ENCODE measurements around the gene NFE2.

Gene NFE2

GRCh38 chr12:54301428-54302048 is 723 bp upstream of the NFE2 start:
- TF ChIP-seq BACH2 (CRISPR knock-in tag; IDR thresholded peaks at IDR 0.05; ENCODE audit: borderline replicate concordance): no peak
- TF ChIP-seq ZNF70 (CRISPR knock-in tag; IDR thresholded peaks at IDR 0.05): no peak
- TF ChIP-seq TCF4 (CRISPR knock-in tag; IDR thresholded peaks at IDR 0.05; ENCODE audit: borderline replicate concordance): no peak
- no peak for TF ChIP-seq ZFP3 (CRISPR knock-in tag; IDR thresholded peaks at IDR 0.05)
- TF ChIP-seq CSDC2 (CRISPR knock-in tag; IDR thresholded peaks at IDR 0.05): no peak
- no peak for TF ChIP-seq TSHZ2 (CRISPR knock-in tag; IDR thresholded peaks at IDR 0.05)
- TF ChIP-seq CSRNP3 (CRISPR knock-in tag; IDR thresholded peaks at IDR 0.05): no peak
- no peak for TF ChIP-seq CREB5 (CRISPR knock-in tag; IDR thresholded peaks at IDR 0.05; ENCODE audit: low read depth)
- no peak for TF ChIP-seq ZNF565 (CRISPR knock-in tag; conservative IDR thresholded peaks at IDR 0.05; ENCODE audit: low read depth)
- TF ChIP-seq ZFP30 (CRISPR knock-in tag; IDR thresholded peaks at IDR 0.05): no peak
- TF ChIP-seq RARB (CRISPR knock-in tag; IDR thresholded peaks at IDR 0.05): no peak
- TF ChIP-seq ISL1 (CRISPR knock-in tag; IDR thresholded peaks at IDR 0.05): no peak
- TF ChIP-seq SNAI2 (CRISPR knock-in tag; IDR thresholded peaks at IDR 0.05): no peak
- no peak for TF ChIP-seq ZNF8 (CRISPR knock-in tag; IDR thresholded peaks at IDR 0.05)
- no peak for TF ChIP-seq PPARA (CRISPR knock-in tag; IDR thresholded peaks at IDR 0.05; ENCODE audit: borderline replicate concordance)

GRCh38 chr12:54300225-54300731 is 537 bp downstream of the NFE2 start:
- peak; percentile 16 for ATAC-seq

More at GRCh38 chr12:54301428-54302048, 723 bp upstream of the NFE2 start:
- no peak for ATAC-seq

More at GRCh38 chr12:54300225-54300731, 537 bp downstream of the NFE2 start:
- TF ChIP-seq POU6F1 (CRISPR knock-in tag; IDR thresholded peaks at IDR 0.05; ENCODE audit: borderline replicate concordance, low read depth) (no peak), GLIS3 (CRISPR knock-in tag; IDR thresholded peaks at IDR 0.05) (no peak), ZFP3 (CRISPR knock-in tag; IDR thresholded peaks at IDR 0.05) (no peak), ZC3H10 (CRISPR knock-in tag; IDR thresholded peaks at IDR 0.05) (no peak), TOX (CRISPR knock-in tag; IDR thresholded peaks at IDR 0.05; ENCODE audit: borderline replicate concordance) (no peak), ZFP30 (CRISPR knock-in tag; IDR thresholded peaks at IDR 0.05) (no peak), BACH2 (CRISPR knock-in tag; IDR thresholded peaks at IDR 0.05; ENCODE audit: borderline replicate concordance) (no peak), TSHZ2 (CRISPR knock-in tag; IDR thresholded peaks at IDR 0.05) (no peak), CSRNP3 (CRISPR knock-in tag; IDR thresholded peaks at IDR 0.05) (no peak), SNAI2 (CRISPR knock-in tag; IDR thresholded peaks at IDR 0.05) (no peak), ESRRG (CRISPR knock-in tag; IDR thresholded peaks at IDR 0.05) (no peak), PPARA (CRISPR knock-in tag; IDR thresholded peaks at IDR 0.05; ENCODE audit: borderline replicate concordance) (no peak), ZNF565 (CRISPR knock-in tag; conservative IDR thresholded peaks at IDR 0.05; ENCODE audit: low read depth) (no peak), ZNF70 (CRISPR knock-in tag; IDR thresholded peaks at IDR 0.05) (no peak), ZNF8 (CRISPR knock-in tag; IDR thresholded peaks at IDR 0.05) (no peak), PATZ1 (CRISPR knock-in tag; IDR thresholded peaks at IDR 0.05; ENCODE audit: borderline replicate concordance) (no peak), ARNTL (CRISPR knock-in tag; IDR thresholded peaks at IDR 0.05; ENCODE audit: borderline replicate concordance, low read depth) (no peak)
